MV-4-11 (cell line): ENCODE data around the gene SSNA1.

Experiments used
- DNase-seq: peaks from one replicate; lab custom pipeline; 2025; lab: John Stamatoyannopoulos, UW

The SSNA1 gene

DNA sequence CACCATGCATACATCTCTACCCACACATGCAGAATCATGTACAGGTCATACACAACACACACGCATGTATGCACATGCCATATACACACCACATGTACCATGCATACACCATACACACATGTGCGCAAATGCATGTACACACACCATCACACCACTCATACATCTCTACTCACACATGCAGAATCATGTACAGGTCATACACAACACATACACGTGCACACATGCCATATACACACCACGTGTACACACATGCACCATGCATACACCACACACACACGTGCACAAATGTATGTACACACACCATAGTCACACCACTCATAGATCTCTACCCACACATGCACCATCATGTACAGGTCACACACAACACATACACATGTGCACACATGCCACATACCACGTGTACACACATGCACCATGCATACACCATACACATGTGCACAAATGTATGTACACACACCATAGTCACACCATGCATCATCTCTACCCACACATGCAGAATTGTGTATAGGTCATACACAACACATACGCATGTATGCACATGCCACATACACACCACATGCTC, 35.6 kb upstream of the SSNA1 start:
- no peak for DNase-seq

DNA sequence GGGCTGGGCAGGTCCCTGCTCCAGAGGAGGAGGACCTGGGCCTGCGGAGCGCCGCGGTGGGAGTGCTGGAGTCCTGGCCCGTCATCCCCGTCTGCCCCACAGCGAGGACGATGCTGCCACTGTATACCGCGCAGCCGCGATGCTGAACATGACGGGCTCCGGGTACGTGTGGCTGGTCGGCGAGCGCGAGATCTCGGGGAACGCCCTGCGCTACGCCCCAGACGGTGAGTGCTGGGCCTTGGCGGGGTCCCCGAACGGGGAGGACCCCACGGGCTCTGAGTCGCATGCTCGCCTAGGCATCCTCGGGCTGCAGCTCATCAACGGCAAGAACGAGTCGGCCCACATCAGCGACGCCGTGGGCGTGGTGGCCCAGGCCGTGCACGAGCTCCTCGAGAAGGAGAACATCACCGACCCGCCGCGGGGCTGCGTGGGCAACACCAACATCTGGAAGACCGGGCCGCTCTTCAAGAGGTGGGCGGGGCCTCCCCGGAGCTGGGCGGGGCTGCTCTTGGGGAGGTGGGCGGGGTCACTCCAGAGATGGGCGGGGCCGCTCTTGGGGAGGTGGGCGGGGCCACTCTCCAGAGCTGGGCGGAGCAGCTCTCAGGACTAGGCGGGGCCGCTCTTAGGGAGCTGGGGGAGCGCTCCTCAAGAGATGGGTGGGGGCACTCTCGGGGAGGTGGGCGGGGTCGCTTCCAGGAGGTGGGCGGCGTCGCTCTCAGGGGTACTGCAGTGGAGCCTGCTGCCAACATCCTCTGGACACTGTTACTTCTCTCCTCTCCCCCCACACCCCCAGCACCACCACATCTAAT, 31.7 kb upstream of the SSNA1 start:
- DNase-seq: peak; percentile 9

DNA sequence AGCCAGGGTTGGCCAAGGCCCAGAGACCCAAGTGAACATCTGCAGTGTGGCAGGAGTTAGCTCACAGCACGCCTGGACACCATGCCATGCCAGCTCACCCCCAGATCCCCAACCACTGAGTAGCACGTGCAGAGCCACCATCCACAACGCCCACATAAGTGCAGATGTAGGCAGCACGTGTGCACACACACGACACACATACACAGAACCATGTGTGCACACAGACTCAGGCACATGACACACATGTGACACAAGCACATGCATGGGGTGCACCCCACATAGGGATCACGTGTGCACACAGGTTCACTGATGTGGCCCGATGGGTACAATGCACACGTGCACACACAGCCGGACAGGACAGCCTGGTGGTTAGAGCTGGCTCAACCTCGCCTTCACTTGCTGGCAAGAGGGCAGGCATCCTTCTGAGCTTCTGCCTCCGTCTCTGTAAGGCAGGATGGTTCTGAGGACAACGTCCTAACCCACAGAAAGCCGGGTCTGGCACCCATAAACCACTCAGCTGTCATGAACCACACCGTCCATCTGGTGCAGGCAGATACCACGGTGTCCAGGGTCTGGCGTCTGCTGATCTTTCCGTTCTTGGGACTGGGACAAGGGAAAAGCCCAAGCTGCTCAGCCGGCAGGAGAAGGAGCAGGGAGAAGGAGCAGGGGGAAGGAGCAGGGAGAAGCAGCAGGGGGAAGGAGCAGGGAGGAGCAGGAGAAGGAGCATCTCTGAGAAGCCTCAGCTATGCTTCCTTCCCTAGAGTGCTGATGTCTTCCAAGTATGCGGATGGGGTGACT, 30.7 kb upstream of the SSNA1 start:
- DNase-seq: no peak

DNA sequence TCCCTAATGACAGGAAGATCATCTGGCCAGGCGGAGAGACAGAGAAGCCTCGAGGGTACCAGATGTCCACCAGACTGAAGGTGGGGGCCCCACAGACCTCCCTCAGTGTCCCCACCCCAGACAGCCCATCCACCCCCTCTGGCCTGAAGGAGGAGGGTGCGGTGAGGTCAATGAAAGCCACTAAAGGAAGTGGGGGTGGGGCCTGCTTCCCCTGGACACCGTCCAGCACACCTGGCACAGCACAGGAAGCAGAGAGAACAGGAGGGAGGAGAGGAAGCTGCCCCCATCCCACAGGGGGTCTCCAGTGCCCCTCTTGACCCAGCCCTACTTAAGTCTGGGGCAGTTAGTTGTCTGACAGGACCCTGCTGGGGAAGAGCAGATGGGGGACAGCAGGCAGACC, 29.9 kb upstream of the SSNA1 start:
- no peak for DNase-seq

DNA sequence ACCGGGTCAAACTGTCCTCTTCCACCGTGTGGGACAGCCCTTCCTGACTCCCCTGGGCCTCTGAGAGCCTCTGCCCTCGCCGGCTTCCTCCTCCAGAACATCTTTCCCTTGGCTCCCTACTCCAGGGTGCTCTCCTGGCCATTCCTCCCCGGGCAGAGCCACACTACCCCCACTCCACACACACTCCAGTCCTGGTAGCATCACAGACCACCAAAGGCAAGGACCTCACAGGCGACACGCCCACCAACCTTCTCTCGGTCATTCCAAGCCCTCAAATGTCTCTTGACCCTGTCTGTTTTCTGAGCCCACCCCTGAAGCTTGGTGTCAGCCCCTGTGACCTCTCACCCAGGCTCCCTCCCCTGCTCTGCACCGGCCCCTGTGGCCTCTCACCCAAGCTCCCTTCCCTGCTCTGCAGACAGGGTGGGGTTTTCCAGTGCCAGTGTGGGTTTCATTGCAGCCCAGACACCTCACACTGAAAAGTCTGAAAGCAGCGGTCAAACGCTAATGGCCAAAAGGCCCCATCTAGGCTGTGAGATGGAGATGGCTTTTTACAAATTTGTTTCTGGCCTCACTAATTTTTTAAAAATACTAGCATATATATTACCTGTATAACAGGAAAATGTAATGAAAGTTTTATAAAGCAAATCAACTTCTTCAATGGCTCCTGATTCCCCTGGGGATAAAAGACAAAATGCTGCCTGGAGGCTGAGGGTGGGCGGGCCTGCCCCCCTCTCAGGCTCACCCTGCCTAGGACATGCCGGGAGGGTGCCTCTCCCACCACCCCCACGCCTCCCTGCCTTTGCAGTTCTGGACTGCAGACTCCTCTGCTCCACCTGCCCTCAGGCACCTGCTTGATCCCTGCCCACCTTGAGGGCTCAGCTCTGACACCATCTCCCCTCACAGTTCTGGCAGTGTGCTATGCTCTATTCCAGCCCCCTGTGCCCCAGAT, 29.1 kb upstream of the SSNA1 start:
- no peak for DNase-seq

DNA sequence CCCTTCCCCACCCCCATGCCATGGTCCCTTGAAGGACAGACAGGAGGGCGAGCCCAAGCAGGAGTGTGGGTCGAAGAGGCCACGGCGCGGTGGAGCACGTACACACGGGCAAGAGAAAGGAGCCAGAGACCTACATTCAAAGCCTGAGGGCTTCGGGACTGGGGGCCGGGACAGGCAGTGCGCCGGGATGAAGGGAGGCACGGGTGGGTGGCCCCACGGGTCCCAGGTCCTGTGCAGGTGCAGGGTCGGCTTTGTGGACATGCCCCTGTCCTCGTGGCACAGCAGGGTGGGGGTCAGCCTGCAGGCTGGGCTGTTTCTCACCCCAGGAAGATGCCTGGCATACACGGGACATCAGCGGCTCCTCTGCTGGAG, 28.4 kb upstream of the SSNA1 start:
- no peak for DNase-seq

DNA sequence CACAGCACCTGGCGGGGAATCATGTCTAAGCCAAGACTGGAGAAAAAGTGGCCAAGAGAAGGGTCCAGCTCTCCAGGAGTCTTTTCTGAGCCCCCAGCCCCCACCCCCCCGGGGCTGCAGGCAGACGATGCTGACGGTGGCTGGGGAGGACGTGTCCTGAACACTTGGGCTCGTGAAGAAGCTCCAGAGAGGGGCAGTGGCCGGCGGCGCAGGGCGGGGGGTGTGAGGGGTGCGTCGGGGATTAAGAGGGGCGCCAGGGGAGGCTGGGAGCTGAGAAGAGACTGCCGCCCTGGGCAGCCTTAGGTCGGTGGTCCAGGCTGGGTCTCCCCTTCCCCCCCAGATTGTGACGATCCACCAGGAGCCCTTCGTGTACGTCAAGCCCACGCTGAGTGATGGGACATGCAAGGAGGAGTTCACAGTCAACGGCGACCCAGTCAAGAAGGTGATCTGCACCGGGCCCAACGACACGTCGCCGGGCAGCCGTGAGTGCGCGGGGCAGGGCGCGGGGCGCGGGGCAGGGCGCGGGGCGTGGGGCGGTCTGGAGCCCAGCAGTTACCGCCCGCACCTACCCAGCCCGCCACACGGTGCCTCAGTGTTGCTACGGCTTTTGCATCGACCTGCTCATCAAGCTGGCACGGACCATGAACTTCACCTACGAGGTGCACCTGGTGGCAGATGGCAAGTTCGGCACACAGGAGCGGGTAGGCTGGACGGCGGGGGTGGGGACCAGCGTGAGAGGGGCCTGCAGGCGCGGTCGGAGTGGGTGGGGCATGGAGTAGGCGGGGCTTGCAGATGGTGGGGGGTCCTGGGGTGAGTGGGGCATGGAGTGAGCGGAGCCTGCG, 27.5 kb upstream of the SSNA1 start:
- no peak for DNase-seq

DNA sequence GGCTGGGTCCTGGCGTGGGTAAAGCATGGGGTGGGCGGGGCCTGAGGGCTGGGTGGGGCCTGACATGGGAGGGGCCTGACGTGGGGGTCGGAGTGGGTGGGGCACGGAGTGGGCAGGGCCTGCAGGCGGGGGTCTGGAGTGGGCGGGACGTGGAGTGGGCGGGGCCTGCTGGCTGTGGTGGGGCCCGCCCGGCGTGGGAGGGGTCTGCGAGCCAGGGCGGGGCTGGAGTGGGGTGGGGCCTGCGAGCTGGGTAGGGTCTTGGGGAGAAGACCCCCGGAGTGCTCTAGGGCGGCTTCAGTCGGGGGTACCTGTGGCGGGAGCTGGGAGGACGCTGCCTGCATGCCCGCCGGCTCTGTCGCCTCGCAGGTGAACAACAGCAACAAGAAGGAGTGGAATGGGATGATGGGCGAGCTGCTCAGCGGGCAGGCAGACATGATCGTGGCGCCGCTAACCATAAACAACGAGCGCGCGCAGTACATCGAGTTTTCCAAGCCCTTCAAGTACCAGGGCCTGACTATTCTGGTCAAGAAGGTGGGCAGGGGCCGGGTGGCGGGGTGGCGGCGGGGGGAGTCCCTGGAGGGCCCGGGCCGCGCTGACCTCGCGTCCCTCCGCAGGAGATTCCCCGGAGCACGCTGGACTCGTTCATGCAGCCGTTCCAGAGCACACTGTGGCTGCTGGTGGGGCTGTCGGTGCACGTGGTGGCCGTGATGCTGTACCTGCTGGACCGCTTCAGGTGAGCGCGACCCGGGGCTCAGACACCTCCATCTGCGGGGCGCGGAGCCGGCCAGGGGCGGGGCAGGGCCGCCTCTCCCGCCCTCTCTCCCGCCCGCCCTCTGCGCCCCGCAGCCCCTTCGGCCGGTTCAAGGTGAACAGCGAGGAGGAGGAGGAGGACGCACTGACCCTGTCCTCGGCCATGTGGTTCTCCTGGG, 26.7 kb upstream of the SSNA1 start:
- no peak for DNase-seq

DNA sequence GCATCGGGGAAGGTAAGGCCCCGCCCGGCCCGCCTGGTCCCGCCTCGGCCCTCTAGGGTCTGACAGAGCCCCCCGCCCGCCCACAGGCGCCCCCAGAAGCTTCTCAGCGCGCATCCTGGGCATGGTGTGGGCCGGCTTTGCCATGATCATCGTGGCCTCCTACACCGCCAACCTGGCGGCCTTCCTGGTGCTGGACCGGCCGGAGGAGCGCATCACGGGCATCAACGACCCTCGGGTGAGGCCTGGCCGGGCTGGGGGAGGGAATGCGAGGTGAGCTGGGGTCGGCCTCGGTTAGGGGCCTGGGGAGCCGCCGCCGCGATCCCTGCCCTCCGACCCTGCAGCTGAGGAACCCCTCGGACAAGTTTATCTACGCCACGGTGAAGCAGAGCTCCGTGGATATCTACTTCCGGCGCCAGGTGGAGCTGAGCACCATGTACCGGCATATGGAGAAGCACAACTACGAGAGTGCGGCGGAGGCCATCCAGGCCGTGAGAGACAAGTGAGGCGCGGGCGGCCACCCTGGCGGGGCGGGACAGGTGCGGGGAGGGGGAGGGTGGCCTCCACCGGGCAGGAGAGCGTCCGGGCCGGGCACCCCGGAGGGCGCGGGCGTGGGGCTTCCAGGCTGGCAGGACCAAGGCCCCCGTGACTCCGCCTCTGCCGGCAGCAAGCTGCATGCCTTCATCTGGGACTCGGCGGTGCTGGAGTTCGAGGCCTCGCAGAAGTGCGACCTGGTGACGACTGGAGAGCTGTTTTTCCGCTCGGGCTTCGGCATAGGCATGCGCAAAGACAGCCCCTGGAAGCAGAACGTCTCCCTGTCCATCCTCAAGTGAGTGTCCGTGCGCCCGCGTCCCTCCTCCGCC, 25.7 kb upstream of the SSNA1 start:
- DNase-seq: peak; percentile 21

DNA sequence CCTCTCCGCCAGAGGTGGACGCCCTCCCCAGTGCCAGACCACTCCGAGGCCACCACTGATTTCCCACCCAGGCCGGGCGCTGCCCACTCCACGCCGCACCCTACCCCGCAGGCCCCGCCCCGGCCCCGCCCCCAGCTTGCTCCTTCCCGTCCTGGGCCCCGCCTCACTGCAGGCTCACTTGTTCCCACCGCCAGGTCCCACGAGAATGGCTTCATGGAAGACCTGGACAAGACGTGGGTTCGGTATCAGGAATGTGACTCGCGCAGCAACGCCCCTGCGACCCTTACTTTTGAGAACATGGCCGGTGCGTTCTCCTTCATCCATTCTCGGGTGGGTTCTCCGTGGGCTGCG, 25.1 kb upstream of the SSNA1 start:
- no peak for DNase-seq

DNA sequence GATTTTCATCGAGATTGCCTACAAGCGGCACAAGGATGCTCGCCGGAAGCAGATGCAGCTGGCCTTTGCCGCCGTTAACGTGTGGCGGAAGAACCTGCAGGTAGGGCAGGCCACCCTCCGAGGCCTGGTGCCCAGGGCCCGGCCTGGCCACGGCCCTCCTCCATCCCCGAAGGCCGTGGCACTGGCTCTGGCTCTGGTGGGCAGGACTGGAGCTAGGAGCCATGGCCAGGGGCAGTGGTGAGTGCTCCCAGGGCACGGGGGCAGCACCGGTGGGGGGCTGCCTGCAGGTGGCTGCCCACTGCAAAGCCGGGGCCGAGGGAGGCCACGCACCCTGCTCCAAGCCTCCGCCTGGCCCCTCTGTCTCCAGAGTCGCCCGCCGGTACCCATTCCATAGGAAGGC, 24.7 kb upstream of the SSNA1 start:
- no peak for DNase-seq

DNA sequence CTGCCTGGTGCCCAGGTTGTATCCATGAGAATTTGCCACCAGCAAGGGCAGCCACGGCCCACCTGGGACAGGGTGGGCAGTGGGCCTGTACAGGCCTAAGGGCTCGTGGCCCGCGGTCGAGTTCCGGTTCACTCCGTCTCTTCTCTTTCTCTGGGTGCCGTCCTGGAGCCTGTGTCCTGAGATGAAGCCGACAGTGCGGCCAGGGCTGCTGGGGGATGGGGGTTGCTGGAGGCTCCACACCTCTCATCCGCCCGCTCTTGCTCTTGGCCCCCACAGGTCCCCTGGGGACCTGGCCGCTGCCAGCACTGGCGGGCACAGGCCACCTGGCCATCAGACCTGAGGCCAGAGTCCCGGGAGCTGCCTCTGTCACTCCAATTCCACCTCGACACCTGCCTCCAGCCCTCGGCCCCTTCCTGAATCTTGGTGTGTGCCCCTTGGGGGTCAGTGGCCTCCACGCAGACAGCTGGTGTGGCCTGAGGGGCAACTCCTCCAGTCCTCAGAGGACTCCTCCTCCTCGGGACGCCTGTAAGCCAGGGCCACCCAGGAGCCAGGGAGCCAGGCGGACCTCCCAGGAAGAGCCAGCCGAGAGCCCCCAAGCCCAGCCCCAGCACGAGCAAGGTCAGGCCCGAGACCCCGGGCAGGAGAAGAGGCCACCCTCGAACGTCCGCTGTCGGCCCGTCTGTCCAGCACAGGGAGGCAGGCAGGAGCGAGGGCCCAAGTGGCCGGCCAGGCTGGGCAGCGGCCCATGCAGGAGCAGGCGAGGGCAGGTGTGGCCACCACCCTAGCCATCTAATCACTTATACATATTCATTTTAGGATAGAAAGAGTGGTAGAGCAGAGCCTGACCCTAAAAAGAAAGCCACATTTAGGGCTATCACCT, 23.9 kb upstream of the SSNA1 start:
- no peak for DNase-seq

DNA sequence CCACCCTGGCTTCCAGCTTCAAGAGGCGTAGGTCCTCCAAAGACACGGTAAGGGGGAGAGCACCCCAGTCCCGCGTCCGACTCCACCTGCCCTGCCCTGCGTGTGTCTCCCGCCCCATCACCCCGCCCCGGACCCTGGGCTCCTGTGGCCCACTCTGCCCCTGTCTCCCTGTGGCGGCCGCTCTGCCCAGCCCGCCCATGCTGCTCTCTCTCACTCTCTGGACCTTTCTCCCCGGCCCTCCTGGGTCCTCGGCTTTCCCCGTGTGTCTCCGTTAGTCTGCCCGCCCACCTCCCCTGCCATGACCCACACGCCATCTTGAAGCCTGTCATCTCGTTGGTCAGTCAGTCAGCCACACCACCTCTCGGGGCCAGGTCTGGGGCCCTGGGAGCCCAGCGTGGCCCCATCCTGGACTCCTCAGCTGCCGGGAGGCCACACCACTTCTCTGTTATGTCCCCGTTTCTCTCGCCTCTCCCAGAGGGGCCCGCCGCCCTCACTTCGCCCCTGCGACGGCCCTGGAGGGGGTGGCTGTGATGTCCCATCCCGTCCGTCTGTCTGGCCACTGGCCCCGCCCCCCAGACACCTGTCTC, 23.1 kb upstream of the SSNA1 start:
- DNase-seq: no peak

DNA sequence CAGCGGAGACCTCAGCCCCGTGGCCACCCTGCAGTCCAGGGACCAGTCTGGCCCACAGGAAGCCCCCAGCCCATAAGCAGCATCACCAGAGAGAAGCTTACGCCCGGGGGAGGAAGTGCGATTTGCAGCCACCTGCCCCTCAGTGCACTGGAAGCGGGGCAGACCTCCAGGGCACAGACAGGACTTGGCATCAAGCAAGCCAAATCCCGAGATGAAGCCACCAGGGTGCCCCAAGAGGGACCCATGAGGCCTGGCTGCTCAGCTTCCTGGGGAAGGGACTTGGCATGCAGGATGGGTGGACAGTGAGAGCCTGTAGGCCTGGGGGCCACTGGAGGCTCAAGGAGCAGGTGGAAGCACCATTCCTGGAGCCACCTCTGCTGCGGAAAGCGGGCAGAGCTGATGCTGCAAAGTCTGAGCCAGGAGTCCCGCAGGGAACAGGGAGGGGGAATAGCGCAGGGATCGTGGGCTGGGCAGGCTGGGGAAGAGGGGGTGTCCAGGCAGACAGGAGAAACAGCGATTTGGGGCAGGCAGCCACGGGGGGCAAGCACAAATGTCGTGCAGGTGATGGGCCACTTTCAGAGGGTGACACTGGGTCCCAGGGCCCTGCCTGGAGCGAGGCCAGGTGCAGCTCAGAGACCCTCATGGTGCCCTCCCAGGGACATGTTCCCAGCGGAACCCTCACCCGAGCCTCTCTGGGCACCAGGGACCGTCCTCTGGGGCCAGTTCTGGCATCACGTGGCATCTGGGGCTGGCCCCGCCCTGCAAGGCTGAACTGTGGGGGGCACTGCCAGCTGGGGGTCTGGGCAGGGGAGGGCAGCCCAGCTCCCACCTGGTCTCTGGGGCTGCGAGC, 21.9 kb upstream of the SSNA1 start:
- no peak for DNase-seq

DNA sequence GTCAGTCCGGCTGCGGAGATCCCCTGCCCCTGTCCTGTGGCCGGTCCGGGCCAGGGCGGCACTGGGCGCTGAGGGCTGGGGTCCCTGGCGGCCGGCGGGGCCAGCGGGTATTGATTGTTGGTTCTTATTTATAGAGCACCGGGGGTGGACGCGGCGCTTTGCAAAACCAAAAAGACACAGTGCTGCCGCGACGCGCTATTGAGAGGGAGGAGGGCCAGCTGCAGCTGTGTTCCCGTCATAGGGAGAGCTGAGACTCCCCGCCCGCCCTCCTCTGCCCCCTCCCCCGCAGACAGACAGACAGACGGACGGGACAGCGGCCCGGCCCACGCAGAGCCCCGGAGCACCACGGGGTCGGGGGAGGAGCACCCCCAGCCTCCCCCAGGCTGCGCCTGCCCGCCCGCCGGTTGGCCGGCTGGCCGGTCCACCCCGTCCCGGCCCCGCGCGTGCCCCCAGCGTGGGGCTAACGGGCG, 21.2 kb upstream of the SSNA1 start:
- peak; percentile 13 for DNase-seq

DNA sequence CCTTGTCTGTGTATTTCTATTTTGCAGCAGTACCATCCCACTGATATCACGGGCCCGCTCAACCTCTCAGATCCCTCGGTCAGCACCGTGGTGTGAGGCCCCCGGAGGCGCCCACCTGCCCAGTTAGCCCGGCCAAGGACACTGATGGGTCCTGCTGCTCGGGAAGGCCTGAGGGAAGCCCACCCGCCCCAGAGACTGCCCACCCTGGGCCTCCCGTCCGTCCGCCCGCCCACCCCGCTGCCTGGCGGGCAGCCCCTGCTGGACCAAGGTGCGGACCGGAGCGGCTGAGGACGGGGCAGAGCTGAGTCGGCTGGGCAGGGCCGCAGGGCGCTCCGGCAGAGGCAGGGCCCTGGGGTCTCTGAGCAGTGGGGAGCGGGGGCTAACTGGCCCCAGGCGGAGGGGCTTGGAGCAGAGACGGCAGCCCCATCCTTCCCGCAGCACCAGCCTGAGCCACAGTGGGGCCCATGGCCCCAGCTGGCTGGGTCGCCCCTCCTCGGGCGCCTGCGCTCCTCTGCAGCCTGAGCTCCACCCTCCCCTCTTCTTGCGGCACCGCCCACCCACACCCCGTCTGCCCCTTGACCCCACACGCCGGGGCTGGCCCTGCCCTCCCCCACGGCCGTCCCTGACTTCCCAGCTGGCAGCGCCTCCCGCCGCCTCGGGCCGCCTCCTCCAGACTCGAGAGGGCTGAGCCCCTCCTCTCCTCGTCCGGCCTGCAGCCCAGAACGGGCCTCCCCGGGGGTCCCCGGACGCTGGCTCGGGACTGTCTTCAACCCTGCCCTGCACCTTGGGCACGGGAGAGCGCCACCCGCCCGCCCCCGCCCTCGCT, 20.5 kb upstream of the SSNA1 start:
- peak; percentile 16 for DNase-seq
